GM12873 (cell line): ENCODE measurements around the gene WDR75.

ENCODE experiments used
- TF ChIP-seq, protein P1 (sequence below): IDR thresholded peaks from 2 replicates; pipeline ENCODE4 v1.5.1; 2012; ENCODE audit warnings: low read depth, mild to moderate bottlenecking, moderate library complexity, low read length, control low read depth; ENCODE audit not compliant: insufficient read depth; ENCODE audit errors: missing control alignments

The WDR75 gene

DNA sequence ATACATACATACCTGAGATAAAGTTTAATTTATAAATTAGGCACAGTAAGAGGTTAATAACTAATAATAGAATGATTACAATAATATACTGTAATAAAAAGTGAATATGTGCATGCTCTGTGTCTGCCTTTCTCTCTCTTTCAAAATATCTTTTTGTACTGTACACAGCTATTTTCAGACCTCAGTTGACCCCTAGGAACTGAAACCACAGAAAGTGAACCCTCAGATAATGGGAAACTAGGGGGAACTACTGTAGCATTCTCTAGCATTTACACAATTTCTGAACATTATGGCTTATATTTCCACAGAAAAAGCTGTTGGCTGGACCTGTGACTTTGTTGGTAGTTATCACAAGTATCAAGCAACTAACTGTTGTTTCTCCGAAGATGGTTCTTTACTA, 25.9 kb downstream of the WDR75 start:
- TF ChIP-seq, protein P1, sequence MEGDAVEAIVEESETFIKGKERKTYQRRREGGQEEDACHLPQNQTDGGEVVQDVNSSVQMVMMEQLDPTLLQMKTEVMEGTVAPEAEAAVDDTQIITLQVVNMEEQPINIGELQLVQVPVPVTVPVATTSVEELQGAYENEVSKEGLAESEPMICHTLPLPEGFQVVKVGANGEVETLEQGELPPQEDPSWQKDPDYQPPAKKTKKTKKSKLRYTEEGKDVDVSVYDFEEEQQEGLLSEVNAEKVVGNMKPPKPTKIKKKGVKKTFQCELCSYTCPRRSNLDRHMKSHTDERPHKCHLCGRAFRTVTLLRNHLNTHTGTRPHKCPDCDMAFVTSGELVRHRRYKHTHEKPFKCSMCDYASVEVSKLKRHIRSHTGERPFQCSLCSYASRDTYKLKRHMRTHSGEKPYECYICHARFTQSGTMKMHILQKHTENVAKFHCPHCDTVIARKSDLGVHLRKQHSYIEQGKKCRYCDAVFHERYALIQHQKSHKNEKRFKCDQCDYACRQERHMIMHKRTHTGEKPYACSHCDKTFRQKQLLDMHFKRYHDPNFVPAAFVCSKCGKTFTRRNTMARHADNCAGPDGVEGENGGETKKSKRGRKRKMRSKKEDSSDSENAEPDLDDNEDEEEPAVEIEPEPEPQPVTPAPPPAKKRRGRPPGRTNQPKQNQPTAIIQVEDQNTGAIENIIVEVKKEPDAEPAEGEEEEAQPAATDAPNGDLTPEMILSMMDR = no peak

DNA sequence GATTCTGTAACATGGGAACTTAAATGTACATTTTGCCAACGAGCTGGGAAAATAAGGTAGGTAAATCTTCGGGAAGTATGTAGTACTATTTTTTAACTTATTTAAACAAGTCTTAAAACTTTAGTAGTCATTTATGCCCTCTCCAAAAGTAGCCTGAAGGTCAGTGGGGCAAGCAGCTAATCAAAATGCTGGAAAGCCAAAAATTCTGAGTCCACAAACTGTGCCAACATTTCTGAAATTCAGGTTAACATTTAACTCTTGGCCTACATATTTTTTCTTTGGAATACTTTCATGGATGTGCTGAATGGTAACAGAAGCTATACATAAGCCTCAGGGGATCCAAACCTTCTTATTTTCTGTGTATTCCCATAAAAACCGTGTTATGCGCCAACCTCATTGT, 26.3 kb downstream of the WDR75 start:
- TF ChIP-seq, protein P1 = no peak

DNA sequence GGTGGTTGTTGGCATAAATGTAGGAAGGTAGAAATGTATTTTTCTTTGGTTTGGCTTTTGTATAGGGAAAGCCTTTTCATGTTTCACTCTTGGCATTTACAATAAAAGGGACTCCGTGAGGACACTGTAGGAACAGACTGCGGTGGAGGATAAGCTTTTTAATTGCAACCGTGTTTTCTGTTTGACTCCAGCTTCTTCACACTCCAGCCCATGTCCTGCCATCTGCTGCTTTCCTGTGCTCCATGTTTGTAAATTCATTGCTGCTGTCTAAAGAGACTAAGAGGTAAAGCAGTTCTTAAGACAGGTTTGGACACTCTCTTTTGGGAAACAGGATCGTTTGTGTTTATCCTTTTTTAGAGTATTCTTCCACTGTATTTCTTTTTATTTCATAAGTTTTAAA, 33.3 kb downstream of the WDR75 start:
- TF ChIP-seq, protein P1 = no peak

DNA sequence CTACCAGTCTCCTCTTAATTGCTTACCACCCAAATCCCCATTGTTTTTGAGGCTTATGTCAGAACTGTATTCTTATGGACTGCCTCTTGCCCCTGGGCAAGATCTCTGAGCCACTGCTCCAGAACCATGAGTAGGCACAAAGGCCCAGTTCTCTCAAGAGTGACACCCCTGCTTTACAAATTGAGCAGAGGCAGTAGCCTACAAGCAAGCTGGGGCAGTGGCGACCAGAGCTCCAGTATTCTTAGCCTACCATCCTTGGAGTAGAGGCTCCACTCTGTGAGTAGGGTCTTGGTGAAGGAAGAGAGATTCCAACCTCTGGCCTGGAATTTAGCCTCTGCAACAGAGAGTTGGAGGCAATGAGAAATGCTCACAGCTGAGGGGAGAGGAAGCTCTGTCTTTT, 36.5 kb downstream of the WDR75 start:
- TF ChIP-seq, protein P1 = no peak

DNA sequence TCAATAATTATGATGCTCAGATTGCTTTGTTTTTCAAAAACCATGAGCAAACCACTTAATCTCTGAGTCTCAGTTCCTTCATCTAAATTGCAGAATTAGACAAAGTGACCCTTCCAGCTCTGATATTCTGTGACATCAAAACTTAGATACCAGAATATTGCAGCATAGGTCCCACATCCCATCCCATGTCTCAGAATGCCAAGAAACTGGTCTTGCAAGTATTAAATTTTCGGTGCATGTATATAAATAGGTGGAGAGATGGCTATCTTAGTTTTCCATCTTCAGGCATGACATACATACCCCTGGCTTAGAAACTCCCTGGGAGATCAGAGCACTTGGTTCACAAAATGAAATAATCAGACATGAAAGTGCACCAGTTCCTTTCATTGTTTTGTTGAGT, 39.8 kb downstream of the WDR75 start:
- TF ChIP-seq, protein P1 = no peak

DNA sequence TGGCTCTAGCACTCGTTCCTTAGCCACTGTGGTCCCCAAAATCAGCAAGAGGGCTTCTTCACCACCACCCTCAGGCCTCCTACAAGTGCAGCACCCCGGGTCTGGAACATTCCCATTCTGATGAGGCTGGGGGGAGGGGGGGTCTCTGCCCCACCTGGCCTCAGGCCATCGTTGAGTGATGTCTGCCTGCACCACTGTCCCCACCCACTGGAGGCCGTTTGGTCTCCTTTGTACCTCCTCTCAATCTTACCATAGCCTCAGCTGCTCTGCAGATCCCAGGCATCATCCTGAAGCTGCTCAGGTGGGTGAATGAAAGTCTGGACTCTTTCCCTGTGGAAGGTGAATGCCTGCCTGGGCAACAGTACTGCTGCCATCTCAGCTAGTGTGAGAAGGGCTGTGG, 42.3 kb downstream of the WDR75 start:
- TF ChIP-seq, protein P1 = no peak

DNA sequence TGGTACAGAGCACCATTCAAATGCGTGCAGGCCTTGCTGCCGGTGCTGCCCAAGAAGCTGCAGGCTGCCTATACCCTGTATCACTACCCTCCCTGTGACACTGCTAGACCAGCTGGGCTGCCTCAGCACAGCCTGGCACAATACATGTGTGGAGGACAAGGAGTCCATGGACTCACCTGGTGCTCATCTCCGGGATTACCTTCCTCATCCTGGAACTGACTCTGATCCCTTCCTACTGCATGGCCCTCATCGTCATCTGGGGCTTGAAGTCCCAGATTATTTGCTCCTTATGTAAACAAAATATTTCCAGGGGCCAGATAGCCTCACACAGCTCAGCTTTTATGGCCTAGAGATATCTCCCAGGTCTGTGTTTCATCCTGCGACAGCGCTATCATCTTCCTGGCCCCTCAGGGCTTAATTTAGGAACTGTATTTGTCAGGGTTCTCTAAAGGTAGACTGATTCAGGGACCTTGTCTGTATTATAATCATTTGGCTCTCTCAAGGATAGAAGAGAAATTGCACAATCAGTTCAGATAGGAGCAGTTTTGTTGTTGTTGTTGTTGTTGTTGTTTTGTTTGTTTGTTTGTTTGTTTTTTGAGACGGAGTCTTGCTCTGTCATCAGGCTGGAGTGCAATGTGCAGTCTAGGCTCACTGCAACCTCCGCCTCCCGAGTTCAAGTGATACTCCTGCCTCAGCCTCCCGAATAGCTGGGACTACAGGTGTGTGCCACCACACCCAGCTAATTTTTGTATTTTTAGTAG, 42.9 kb downstream of the WDR75 start:
- TF ChIP-seq, protein P1 = no peak
